ENCODE data around the gene TYW5.
A peak's percentile ranks its signal among the peaks of the same experiment; 100 is the strongest.

The TYW5 gene

GRCh38 chr2:199972088-199972626 lies 16.9 kb upstream of the TYW5 start:
- DNase-seq: no peak

GRCh38 chr2:199968126-199968525 lies 12.8 kb upstream of the TYW5 start:
- DNase-seq: no peak

DNA sequence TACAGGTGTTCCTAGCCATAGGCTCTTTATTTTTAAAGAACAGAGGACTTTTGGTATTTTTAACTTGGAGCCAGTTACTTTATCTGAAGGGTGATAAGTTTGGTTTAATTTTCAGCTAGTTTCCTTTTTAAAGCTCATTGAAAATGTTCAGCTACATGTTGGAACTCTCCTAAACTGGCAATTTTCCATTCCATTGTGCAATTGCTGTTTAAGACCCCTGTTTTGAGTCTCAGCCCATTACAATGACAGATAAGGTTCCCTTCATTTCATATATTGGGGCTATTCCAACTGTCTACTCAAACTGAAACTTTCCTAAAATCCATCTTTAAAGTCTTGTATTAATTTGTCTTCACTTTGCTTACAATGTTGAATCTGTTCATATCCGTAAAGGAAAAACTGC lies 11.7 kb upstream of the TYW5 start:
- no peak for DNase-seq

DNA sequence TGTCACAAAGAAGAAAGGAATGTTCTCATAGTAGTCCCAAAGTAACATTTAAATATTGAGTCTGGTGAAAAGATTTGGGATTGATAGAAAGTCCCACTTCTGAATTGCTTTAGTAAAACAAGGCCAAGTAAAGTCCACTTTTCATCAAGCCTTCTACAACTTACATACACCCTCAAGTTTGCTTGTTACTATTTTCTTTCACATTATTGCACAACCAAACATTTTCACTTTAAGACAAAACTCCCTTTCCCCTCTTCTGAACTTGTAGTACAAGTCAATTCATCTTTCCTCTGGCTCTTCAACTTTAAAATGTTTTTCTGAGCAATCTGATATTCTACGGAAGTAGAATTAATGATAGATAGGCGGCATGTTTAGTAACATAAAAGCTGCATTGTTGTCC lies 11.1 kb upstream of the TYW5 start:
- DNase-seq: no peak

- no peak for DNase-seq
Measured at GRCh38 chr2:199962203-199962602, 6.9 kb upstream of the TYW5 start.

DNA sequence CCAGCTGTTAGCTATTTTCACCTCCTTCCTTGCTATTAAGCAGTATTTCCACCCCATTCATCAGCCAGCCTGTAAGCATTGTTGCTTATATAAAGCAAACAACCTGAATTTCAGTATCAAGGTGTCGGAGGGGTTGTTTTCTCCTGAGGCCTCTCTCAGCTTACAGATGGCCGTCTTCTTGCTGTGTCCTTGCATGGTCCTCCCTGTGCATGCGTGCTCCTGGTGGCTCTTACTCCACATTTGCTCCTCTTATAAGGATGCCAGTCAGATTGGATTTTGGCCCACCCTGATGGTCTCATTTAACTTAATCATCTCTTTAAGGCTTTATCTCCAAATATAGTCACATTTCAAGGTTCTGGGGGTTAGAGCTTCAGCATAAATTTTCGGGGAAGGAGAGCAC lies 2.7 kb upstream of the TYW5 start:
- no peak for DNase-seq

DNA sequence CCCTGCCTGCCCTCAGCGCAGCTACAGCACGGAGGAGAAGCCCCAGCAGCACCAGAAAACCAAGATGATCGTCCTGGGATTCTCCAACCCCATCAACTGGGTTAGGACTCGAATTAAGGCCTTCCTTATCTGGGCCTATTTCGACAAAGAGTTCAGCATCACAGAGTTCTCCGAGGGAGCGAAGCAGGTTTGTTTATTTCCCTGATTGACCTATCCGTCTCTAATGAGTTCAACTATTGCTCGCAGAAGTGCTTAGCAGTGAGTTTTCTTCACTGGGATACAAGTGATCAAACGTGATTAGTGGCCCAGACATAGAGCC lies 730 bp upstream of the TYW5 start:
- DNase-seq: no peak

GRCh38 chr2:199955007-199955338 lies 318 bp downstream of the TYW5 start:
- peak; percentile 39 for DNase-seq

- no peak for DNase-seq
Measured at GRCh38 chr2:199951023-199951422, 4.3 kb downstream of the TYW5 start.

GRCh38 chr2:199950396-199950795 lies 4.9 kb downstream of the TYW5 start:
- DNase-seq: no peak

- DNase-seq: no peak
Measured at GRCh38 chr2:199946836-199947235, 8.5 kb downstream of the TYW5 start.

DNA sequence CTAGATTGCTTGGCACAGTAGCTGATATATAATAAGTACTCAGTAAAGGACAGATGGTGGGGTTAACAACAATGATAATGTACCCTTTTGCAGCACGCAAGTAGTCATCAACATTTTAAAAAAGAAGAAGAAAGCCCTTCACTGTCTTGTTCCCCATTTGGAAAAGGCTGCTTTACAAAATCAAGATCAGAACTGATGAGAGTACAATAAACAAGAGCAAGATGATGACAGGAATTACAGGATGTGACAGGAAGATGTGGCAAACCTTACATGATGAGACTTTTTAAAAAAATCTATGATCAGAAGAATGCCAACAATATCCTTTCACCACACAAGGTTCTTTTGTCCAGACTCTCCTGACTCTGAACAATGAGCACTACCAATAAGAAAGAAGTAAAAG lies 9.1 kb downstream of the TYW5 start:
- DNase-seq: no peak

GRCh38 chr2:199943373-199943772 lies 11.9 kb downstream of the TYW5 start:
- no peak for DNase-seq

DNA sequence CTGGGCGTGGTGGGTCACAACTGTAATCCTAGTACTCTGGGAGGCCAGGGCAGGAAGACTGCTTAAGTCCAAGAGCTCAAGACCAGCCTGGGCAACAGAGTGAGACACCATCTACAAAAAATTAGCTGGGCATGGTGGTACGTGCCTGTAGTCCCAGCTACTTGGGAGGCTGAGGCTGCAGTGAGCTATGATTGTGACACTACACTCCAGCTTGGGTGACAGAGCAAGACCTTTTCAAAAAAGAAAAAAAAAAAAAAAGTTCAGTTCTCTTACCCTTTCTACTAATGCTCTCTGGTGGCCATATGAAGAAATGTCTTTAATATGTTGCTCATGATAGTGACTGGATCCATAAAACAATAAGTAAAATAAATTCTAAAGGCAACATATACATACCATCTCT lies 14.9 kb downstream of the TYW5 start:
- DNase-seq: no peak

- DNase-seq: no peak
Measured at GRCh38 chr2:199936554-199936953, 18.7 kb downstream of the TYW5 start.

DNA sequence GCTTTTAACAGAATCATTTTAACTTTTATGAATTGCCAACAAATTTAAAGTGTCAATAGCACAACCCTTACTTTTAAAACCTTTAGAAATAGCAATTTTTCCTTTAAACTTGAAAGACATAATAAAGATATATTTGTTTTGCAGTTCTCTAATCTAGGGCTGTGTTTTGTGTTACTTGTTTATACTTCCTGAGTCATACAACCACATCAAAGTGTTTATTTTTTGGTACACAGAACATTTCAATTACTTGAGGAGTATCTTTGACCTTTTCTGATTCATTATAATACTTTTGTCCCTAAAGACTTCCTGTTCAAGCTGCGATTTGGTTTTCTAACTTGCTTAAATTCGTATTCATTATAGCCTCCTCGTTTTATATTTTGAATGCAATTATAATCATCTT lies 21.8 kb downstream of the TYW5 start:
- no peak for DNase-seq

GRCh38 chr2:199932312-199932855 lies 22.9 kb downstream of the TYW5 start:
- DNase-seq: no peak

DNA sequence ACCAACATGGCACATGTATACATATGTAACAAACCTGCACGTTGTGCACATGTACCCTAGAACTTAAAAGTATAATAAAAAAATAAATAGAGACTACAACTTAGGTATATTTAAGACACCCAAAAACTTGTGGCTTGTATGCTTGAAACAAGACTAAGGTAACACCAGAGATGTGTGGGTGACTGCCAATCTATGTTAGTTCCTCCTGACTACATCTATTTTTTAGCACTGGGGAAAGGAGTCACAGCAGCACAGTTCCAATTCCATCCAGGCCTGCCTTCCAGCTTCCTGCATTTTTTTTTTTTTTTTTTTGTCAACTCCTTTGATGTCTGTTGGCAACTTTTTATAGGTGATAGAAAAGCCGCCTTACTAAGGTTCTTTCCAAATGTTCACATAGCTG lies 26.0 kb downstream of the TYW5 start:
- DNase-seq: no peak

- no peak for DNase-seq
Measured at GRCh38 chr2:199928626-199929025, 26.7 kb downstream of the TYW5 start.

DNA sequence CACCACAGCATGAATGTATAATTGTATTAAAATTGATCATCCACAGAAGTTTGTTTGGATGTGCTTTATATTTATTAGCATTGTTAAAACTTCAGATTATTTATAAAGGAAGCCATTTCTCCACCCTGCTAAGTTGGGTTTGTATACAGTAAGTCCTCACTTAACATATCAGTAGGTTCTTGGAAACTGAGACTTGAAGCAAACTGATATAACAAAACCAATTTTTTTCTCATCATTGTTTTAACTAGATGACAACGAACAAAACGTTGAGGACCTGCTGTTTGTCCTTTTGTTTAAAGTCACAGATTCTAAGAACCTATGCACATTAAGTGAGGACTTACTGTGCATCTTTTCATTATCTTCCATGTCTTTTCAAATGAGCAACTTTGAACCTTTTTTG lies 27.1 kb downstream of the TYW5 start:
- DNase-seq: no peak

GRCh38 chr2:199926806-199927205 lies 28.5 kb downstream of the TYW5 start:
- DNase-seq: no peak

- DNase-seq: no peak
Measured at GRCh38 chr2:199923924-199924323, 31.4 kb downstream of the TYW5 start.

DNA sequence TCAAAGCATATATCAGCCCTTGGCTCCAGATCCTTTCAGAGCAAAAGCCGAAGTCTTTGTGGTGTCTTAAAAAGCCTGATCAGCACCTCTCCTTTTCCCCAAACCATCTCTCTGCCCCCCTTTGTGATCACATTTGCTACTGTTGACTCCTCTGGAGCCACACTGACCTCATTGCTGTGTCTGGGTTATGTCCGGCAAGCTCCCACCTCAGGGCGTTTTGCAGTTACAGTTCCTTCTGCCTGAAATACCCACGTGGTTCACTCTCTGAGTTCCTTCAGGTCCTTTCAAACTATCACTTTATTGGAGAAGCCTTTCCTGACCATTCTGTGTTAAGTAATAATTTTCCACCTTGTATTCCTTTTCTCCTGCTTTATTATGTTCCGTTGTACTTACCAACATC lies 32.4 kb downstream of the TYW5 start:
- no peak for DNase-seq

GRCh38 chr2:199916980-199917379 lies 38.3 kb downstream of the TYW5 start:
- no peak for DNase-seq

DNA sequence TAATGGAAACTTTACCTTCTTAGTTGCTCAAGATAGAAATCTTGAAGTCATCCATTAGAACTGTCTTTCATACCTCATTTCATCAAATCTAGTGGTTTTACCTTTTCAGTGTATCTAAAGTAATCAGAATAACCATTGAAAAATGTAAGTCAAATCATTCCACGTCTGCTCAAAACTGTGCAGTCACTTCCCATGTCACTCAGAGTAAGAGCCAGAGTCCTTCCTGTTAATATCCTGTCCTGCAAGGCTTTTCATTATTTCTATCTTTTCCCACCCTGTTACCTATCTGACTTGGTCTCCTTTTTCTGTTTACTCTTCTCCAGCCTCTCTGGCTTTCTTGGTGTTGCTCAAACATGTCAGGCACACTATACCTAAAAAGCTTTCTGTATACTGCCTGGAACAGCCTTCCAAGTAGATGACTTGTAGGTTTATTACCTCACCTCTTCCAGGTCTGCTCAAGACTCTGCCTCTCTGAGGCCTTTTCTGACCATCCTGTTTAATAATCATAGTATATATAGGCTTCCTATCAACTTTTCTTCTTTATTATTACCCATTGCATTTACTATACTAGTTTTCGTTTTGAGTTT lies 40.8 kb downstream of the TYW5 start:
- DNase-seq: no peak

All from 8988T (cell line).